Neural cell (in vitro differentiated cells): ENCODE data around the gene PCNX2.

Source experiments
- EP300 ChIP-seq: fragments of 450-650 bp; conservative IDR thresholded peaks from 2 replicates; pipeline ENCODE4 v1.6.1; 2014; ENCODE audit warnings: antibody characterized with exemption, mild to moderate bottlenecking, moderate library complexity; ENCODE audit not compliant: poor library complexity, severe bottlenecking
- EZH2 ChIP-seq: fragments of 200-600, 300-800 bp; shearing (Covaris generic), sonication (generic); IDR thresholded peaks from 2 replicates; pipeline ENCODE4 v1.6.1; 2014; ENCODE audit warnings: antibody characterized with exemption, low read length, borderline replicate concordance, mild to moderate bottlenecking; ENCODE audit not compliant: insufficient read depth, poor library complexity, severe bottlenecking
- POLR2AphosphoS5 ChIP-seq: IDR thresholded peaks from 2 replicates; pipeline ENCODE4 v1.6.1; 2012
- TF ChIP-seq, protein P1 (sequence below): fragments of 450-650 bp; IDR thresholded peaks from 2 replicates; pipeline ENCODE4 v1.5.1; 2014; ENCODE audit warnings: antibody characterized with exemption, mild to moderate bottlenecking, moderate library complexity; ENCODE audit not compliant: poor library complexity, severe bottlenecking
- TF ChIP-seq, protein P2 (sequence below): IDR thresholded peaks from 2 replicates; pipeline ENCODE4 v1.6.1; 2012; ENCODE audit warnings: borderline replicate concordance

GRCh38 chr1:232984577-232985425 is 310.7 kb downstream of the PCNX2 start:
- TF ChIP-seq, protein P1, sequence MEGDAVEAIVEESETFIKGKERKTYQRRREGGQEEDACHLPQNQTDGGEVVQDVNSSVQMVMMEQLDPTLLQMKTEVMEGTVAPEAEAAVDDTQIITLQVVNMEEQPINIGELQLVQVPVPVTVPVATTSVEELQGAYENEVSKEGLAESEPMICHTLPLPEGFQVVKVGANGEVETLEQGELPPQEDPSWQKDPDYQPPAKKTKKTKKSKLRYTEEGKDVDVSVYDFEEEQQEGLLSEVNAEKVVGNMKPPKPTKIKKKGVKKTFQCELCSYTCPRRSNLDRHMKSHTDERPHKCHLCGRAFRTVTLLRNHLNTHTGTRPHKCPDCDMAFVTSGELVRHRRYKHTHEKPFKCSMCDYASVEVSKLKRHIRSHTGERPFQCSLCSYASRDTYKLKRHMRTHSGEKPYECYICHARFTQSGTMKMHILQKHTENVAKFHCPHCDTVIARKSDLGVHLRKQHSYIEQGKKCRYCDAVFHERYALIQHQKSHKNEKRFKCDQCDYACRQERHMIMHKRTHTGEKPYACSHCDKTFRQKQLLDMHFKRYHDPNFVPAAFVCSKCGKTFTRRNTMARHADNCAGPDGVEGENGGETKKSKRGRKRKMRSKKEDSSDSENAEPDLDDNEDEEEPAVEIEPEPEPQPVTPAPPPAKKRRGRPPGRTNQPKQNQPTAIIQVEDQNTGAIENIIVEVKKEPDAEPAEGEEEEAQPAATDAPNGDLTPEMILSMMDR: no peak
- TF ChIP-seq EZH2 (no peak), POLR2AphosphoS5 (no peak), EP300 (no peak)
- TF ChIP-seq, protein P2, sequence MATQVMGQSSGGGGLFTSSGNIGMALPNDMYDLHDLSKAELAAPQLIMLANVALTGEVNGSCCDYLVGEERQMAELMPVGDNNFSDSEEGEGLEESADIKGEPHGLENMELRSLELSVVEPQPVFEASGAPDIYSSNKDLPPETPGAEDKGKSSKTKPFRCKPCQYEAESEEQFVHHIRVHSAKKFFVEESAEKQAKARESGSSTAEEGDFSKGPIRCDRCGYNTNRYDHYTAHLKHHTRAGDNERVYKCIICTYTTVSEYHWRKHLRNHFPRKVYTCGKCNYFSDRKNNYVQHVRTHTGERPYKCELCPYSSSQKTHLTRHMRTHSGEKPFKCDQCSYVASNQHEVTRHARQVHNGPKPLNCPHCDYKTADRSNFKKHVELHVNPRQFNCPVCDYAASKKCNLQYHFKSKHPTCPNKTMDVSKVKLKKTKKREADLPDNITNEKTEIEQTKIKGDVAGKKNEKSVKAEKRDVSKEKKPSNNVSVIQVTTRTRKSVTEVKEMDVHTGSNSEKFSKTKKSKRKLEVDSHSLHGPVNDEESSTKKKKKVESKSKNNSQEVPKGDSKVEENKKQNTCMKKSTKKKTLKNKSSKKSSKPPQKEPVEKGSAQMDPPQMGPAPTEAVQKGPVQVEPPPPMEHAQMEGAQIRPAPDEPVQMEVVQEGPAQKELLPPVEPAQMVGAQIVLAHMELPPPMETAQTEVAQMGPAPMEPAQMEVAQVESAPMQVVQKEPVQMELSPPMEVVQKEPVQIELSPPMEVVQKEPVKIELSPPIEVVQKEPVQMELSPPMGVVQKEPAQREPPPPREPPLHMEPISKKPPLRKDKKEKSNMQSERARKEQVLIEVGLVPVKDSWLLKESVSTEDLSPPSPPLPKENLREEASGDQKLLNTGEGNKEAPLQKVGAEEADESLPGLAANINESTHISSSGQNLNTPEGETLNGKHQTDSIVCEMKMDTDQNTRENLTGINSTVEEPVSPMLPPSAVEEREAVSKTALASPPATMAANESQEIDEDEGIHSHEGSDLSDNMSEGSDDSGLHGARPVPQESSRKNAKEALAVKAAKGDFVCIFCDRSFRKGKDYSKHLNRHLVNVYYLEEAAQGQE: no peak
